Activated T-cell treated with anti-CD3 and anti-CD28 coated beads for 24 hours (primary cell): ENCODE results near the gene UST.
"Not testable (repeated sequence)": the region's sequence is repeated elsewhere in the genome, so short reads cannot be mapped to it uniquely, and the experiment has no call there.

Experiments used
- DNase-seq: peaks from one replicate; pipeline ENCODE4 v3.0.0-alpha.2; 2020; ENCODE audit warnings: low read depth

The UST gene

GRCh38 chr6:148837941-148838340 is 91.1 kb downstream of the UST start:
- no peak for DNase-seq

GRCh38 chr6:148839044-148839443 is 92.2 kb downstream of the UST start:
- no peak for DNase-seq

- no peak for DNase-seq
Observed at GRCh38 chr6:148840256-148840655, 93.4 kb downstream of the UST start.

- no peak for DNase-seq
Observed at GRCh38 chr6:148842296-148843019, 95.6 kb downstream of the UST start.

- DNase-seq = no peak
Observed at GRCh38 chr6:148845464-148845863, 98.6 kb downstream of the UST start.

GRCh38 chr6:148846778-148847761 is 100.2 kb downstream of the UST start:
- no peak for DNase-seq

GRCh38 chr6:148848915-148849314 is 102.1 kb downstream of the UST start:
- no peak for DNase-seq

- DNase-seq = not testable (repeated sequence)
Observed at GRCh38 chr6:148849449-148849848, 102.6 kb downstream of the UST start.

- DNase-seq = no peak
Observed at GRCh38 chr6:148850964-148851363, 104.1 kb downstream of the UST start.

- no peak for DNase-seq
Observed at GRCh38 chr6:148851683-148852556, 105.1 kb downstream of the UST start.

GRCh38 chr6:148852688-148853087 is 105.9 kb downstream of the UST start:
- no peak for DNase-seq

- DNase-seq = not testable (repeated sequence)
Observed at GRCh38 chr6:148853113-148853512, 106.3 kb downstream of the UST start.

GRCh38 chr6:148854096-148854495 is 107.3 kb downstream of the UST start:
- DNase-seq = no peak

- DNase-seq = no peak
Observed at GRCh38 chr6:148854992-148855391, 108.2 kb downstream of the UST start.

- no peak for DNase-seq
Observed at GRCh38 chr6:148855744-148856143, 108.9 kb downstream of the UST start.

- DNase-seq = no peak
Observed at GRCh38 chr6:148857798-148858390, 111.1 kb downstream of the UST start.

- not testable (repeated sequence) for DNase-seq
Observed at GRCh38 chr6:148864132-148864531, 117.3 kb downstream of the UST start.

GRCh38 chr6:148864941-148865340 is 118.1 kb downstream of the UST start:
- DNase-seq = no peak

GRCh38 chr6:148866657-148867268 is 119.9 kb downstream of the UST start:
- no peak for DNase-seq

GRCh38 chr6:148867862-148868261 is 121.0 kb downstream of the UST start:
- DNase-seq = no peak

GRCh38 chr6:148868314-148868713 is 121.5 kb downstream of the UST start:
- no peak for DNase-seq
